CD14-positive monocyte (primary cell): ENCODE measurements around the gene BBS9. TPM values are rescaled to one million over a fixed set of nuclear protein-coding genes. Genes with fewer than 3 reads are reported as not detected.

Source experiments
- DNase-seq, 3 donors: peaks; one replicate each; pipeline ENCODE4 v3.0.0-alpha.2; 2011 to 2022
- H2AFZ ChIP-seq: 2 replicates; pipeline ENCODE4 v1.6.0; 2012; ENCODE audit warnings: mild to moderate bottlenecking, low read depth, low read length, inconsistent platforms; ENCODE audit not compliant: insufficient read depth, poor library complexity, severe bottlenecking
- H3K27ac ChIP-seq, 2 donors: 1 replicate in 1 of 2; 2 replicates in 1 of 2; pipeline ENCODE4 v1.5.1; 2012 to 2013; ENCODE audit warnings: low read length in 2 of 2, control low read depth in 1 of 2, inconsistent platforms in 1 of 2, low read depth in 1 of 2, mild to moderate bottlenecking in 1 of 2
- H3K27me3 ChIP-seq, 2 donors: one replicate each; pipeline versions ENCODE4 v1.6.0 to v1.6.1; 2011 to 2013; ENCODE audit warnings: low read length in 2 of 2; ENCODE audit not compliant: control insufficient read depth in 2 of 2, insufficient read depth in 2 of 2
- H3K36me3 ChIP-seq, 2 donors: replicated peaks in 1 of 2; 1 replicate in 1 of 2; 2 replicates in 1 of 2; pipeline versions ENCODE4 v1.5.1 to v1.6.1; 2012 to 2013; ENCODE audit warnings: low read length in 2 of 2, control low read depth in 1 of 2, inconsistent platforms in 1 of 2, mild to moderate bottlenecking in 1 of 2; ENCODE audit not compliant: insufficient read depth in 2 of 2, control insufficient read depth in 1 of 2
- H3K4me1 ChIP-seq, 2 donors: 1 replicate in 1 of 2; 2 replicates in 1 of 2; pipeline versions ENCODE4 v1.5.1 to v1.6.1; 2012 to 2013; ENCODE audit warnings: low read length in 2 of 2, control low read depth in 1 of 2, inconsistent platforms in 1 of 2, mild to moderate bottlenecking in 1 of 2, moderate library complexity in 1 of 2; ENCODE audit not compliant: insufficient read depth in 2 of 2, control insufficient read depth in 1 of 2
- H3K4me2 ChIP-seq: replicated peaks from 2 replicates; pipeline ENCODE3; 2012; ENCODE audit warnings: low read length, moderate library complexity, mild to moderate bottlenecking; ENCODE audit not compliant: poor library complexity, severe bottlenecking; ENCODE audit errors: extremely low read depth
- H3K4me3 ChIP-seq, 3 experiments: fragments of 200-600 bp in 1 of 3; sonication (generic) in 1 of 3; replicated peaks in 1 of 3; 1 replicate in 2 of 3; 2 replicates in 1 of 3; pipeline ENCODE4 v1.5.1; 2011 to 2013; ENCODE audit warnings: low read length in 3 of 3, mild to moderate bottlenecking in 3 of 3, control low read depth in 2 of 3, low read depth in 2 of 3, inconsistent platforms in 1 of 3, moderate library complexity in 1 of 3
- H3K79me2 ChIP-seq: 2 replicates; pipeline ENCODE4 v1.6.0; 2012; ENCODE audit warnings: mild to moderate bottlenecking, control low read depth, inconsistent platforms, low read length, moderate library complexity; ENCODE audit not compliant: insufficient read depth
- H3K9ac ChIP-seq: 2 replicates; pipeline ENCODE4 v1.6.0; 2017; ENCODE audit warnings: low read length, mild to moderate bottlenecking; ENCODE audit not compliant: insufficient read depth, poor library complexity, severe bottlenecking
- H3K9me3 ChIP-seq, 2 donors: replicated peaks in 1 of 2; 1 replicate in 1 of 2; 2 replicates in 1 of 2; pipeline versions ENCODE4 v1.5.1 to v1.6.1; 2012 to 2013; ENCODE audit warnings: low read length in 2 of 2, control low read depth in 1 of 2; ENCODE audit not compliant: control insufficient read depth in 1 of 2, insufficient read depth in 1 of 2
- H4K20me1 ChIP-seq: 2 replicates; pipeline ENCODE4 v1.6.0; 2012; ENCODE audit warnings: mild to moderate bottlenecking, low read length, control low read depth, moderate library complexity; ENCODE audit not compliant: insufficient read depth
- H3K27ac Mint-ChIP-seq, 7 donors: one replicate each; pipeline ENCODE4 v1.8.0; 2020; ENCODE audit warnings: mild to moderate bottlenecking in 7 of 7, mixed read lengths in 7 of 7, moderate library complexity in 6 of 7, inconsistent platforms in 2 of 7
- H3K27me3 Mint-ChIP-seq, 3 donors: one replicate each; pipeline ENCODE4 v1.8.0; 2021 to 2022; ENCODE audit warnings: low read depth in 3 of 3, mild to moderate bottlenecking in 3 of 3, mixed read lengths in 3 of 3, moderate library complexity in 3 of 3, inconsistent platforms in 1 of 3
- H3K36me3 Mint-ChIP-seq, 2 donors: one replicate each; pipeline ENCODE4 v1.8.0; 2020; ENCODE audit warnings: mixed read lengths in 2 of 2, inconsistent platforms in 1 of 2, mild to moderate bottlenecking in 1 of 2
- H3K4me1 Mint-ChIP-seq: one replicate; pipeline ENCODE4 v1.8.0; 2020; ENCODE audit warnings: mild to moderate bottlenecking, mixed read lengths
- H3K4me3 Mint-ChIP-seq, 2 donors: one replicate each; pipeline ENCODE4 v1.8.0; 2020; ENCODE audit warnings: mild to moderate bottlenecking in 2 of 2, mixed read lengths in 2 of 2, moderate library complexity in 1 of 2
- H3K9me3 Mint-ChIP-seq, 7 donors: one replicate each; pipeline ENCODE4 v1.8.0; 2020 to 2022; ENCODE audit warnings: mixed read lengths in 7 of 7, mild to moderate bottlenecking in 6 of 7, moderate library complexity in 6 of 7, inconsistent platforms in 2 of 7
- WGBS: methylation state at CpG from one replicate; pipeline ENCODE4 v1.1.5; 2013; ENCODE audit warnings: missing lambda C conversion rate; ENCODE audit not compliant: insufficient coverage; 5-methylcytosine and 5-hydroxymethylcytosine counted together
- intact Hi-C, 2 donors: fragments of 100-400 bp; cut with micrococcal nuclease; formaldehyde crosslinking; loops; one replicate each; pipeline versions ENCODE4 v1.15.0 to v1.15.1; 2023
- polyA plus RNA-seq, 3 donors: library from polyadenylated mRNA; depleted of rRNA in 1 of 3; unstranded in 2 of 3; stranded (reverse) in 1 of 3; fragments of 300-500 nt in 2 of 3; fragments of >200 nt in 1 of 3; fragmentation: Illumina TruSeq in 2 of 3; gene quantifications; 1 replicate in 2 of 3; 2 replicates in 1 of 3; pipeline ENCODE4 v1.2.3, GENCODE V29; 2012 to 2021
- TF ChIP-seq, protein P1 (sequence below): fragments of 200-600 bp; IDR thresholded peaks from one replicate; pipeline ENCODE4 v1.8.0; 2022; ENCODE audit warnings: antibody characterized with exemption, mild to moderate bottlenecking

Gene BBS9
- polyA plus RNA-seq, 3 donors = 4.9 to 7.5 (median 6.8) TPM

DNA sequence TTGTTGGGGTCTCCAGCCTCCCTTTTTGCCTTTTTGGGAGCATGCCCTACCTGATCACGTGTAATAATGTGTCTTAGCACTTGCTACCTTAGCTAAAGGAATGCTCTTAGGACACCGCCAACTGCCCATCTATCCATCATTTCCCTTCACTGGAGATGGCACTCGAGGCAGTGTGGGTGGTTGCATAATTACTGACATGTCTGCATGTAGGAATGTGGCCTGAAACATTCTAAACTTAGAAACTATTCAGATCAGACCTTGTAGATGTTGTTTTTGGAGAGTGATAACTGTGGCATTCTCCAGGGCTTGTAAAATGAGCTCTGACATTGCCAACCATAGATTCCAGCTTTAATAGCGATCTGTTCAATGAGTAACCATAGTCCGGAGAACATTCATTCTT, 365.8 kb downstream of the BBS9 start:
- Histone ChIP-seq H3K27ac (no peak overlapping the region), H3K4me1 (no peaks in the 10 kb centered on the region), H3K9me3 (no peaks in the 10 kb centered on the region), H3K9ac (no peak overlapping the region), H2AFZ (no peak overlapping the region), H3K4me3 (no peak overlapping the region), H3K36me3 (no peaks in the 10 kb centered on the region), H4K20me1 (no peaks in the 10 kb centered on the region), H3K4me2 (no peak overlapping the region), H3K79me2 (no peaks in the 10 kb centered on the region), H3K27me3 (no peaks in the 10 kb centered on the region)
- WGBS = 60% methylated on average over 1 of the region's 5 CpGs
- DNase-seq = no peak
- Mint-ChIP-seq H3K4me3 (no peak overlapping the region), H3K4me1 (no peaks in the 10 kb centered on the region), H3K27ac (no peak overlapping the region), H3K27me3 (peaks cover 0 to 1% (median 0%) of the 10 kb centered on the region in 3 donors), H3K9me3 (no peaks in the 10 kb centered on the region), H3K36me3 (no peaks in the 10 kb centered on the region)
- TF ChIP-seq, protein P1, sequence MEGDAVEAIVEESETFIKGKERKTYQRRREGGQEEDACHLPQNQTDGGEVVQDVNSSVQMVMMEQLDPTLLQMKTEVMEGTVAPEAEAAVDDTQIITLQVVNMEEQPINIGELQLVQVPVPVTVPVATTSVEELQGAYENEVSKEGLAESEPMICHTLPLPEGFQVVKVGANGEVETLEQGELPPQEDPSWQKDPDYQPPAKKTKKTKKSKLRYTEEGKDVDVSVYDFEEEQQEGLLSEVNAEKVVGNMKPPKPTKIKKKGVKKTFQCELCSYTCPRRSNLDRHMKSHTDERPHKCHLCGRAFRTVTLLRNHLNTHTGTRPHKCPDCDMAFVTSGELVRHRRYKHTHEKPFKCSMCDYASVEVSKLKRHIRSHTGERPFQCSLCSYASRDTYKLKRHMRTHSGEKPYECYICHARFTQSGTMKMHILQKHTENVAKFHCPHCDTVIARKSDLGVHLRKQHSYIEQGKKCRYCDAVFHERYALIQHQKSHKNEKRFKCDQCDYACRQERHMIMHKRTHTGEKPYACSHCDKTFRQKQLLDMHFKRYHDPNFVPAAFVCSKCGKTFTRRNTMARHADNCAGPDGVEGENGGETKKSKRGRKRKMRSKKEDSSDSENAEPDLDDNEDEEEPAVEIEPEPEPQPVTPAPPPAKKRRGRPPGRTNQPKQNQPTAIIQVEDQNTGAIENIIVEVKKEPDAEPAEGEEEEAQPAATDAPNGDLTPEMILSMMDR = no peak
- intact Hi-C loops = no loop called here

DNA sequence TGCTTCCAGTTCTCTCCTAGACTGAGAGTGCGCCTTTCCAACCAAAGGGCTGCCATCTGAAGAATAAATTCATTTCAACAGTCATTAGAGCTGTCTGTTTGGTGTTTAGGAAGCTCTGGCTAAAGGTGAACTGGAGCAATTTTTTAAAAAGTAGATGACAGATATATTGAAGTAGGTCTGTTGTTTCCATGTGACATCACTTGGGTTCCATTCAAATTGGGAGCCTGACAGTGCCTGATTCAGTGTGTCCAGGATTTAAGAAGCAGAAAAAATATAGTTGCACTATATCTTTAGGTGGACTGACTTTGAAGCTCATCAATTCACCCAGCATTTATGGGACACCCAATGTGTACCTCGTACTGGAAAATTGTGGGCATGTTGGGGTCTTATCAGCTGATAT, 367.7 kb downstream of the BBS9 start:
- H3K27me3 Mint-ChIP-seq = peaks cover 0 to 1% (median 0%) of the 10 kb centered on the region in 3 donors
- TF ChIP-seq, protein P1 = no peak
- Histone ChIP-seq H3K36me3 (no peaks in the 10 kb centered on the region), H3K27me3 (no peaks in the 10 kb centered on the region), H3K4me1 (no peaks in the 10 kb centered on the region), H4K20me1 (no peaks in the 10 kb centered on the region), H3K9ac (no peak overlapping the region), H3K79me2 (no peaks in the 10 kb centered on the region), H3K4me2 (no peak overlapping the region), H2AFZ (no peak overlapping the region), H3K27ac (no peak overlapping the region), H3K9me3 (no peaks in the 10 kb centered on the region), H3K4me3 (no peak overlapping the region)
- no peaks in the 10 kb centered on the region for H3K36me3 Mint-ChIP-seq
- no peaks in the 10 kb centered on the region for H3K9me3 Mint-ChIP-seq
- no peaks in the 10 kb centered on the region for H3K4me1 Mint-ChIP-seq
- no peak for DNase-seq
- whole genome bisulfite sequencing = no CpG with 5 or more reads among the region's 2 CpGs
- no peak overlapping the region for H3K4me3 Mint-ChIP-seq
- no peak overlapping the region for H3K27ac Mint-ChIP-seq
- intact Hi-C loops = no loop called here
